GM19324 (cell line): Measurements from ENCODE around the gene RPS24.

ENCODE experiments used
- ATAC-seq: cut with Tn5 transposase; IDR thresholded peaks from one replicate; pipeline ENCODE4 v1.9.1; 2021; ENCODE audit warnings: mild to moderate bottlenecking, moderate library complexity; ENCODE audit not compliant: unreplicated experiment, low FRiP score

The RPS24 gene

DNA sequence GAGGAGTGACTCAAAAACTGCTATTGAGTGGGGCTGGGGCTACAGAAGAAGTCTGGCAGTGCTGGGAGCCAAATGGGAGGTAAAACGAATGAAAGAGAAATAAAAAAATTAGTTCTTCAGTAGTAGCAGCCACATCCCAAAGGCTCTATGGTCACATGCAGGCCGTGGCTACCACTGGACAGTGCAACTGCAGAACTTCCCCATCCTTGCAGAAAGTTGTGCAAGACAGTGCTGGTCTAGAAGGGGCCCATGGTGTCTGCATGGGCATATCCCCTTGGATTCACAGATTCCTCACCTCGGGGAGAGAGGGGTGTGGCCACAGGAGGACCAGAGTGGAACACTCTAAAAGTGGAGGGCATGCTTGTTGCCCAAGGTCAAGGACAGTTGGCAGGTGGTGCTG, 47.6 kb downstream of the RPS24 start:
- no peak for ATAC-seq

DNA sequence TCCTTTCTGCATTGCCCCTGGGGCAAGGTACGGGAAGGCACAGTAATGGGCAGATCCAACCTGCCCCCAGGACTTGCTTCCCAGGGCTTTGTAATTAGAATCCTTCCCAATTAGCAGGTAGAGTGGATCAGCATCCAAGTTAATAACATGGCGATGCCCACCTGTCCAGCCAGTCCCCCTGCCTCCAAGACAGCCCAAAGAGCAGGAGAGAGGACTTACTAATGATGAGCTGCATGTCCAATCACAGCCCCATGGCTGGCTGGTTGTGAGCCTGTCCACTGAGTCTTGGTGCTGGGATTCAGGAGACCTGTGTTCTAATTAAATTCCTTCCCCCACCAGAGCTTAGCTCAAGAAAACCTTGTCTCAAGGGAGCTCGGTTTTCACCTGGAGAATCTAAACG, 49.0 kb downstream of the RPS24 start:
- no peak for ATAC-seq
